GM18951 (cell line): ENCODE data around the gene ERG.

ENCODE experiments used
- POLR2A ChIP-seq: IDR thresholded peaks from 4 replicates; pipeline ENCODE4 v1.6.1; 2011; ENCODE audit warnings: mild to moderate bottlenecking; ENCODE audit not compliant: insufficient read length, insufficient read depth; ENCODE audit errors: extremely low read depth
- in situ Hi-C: fragments of 300-500 bp; cut with MboI; formaldehyde crosslinking; loops from one replicate; pipeline ENCODE4 v1.12.0; 2022; ENCODE audit warnings: low sequenced_read_pairs, mixed read lengths, inconsistent platforms; ENCODE audit not compliant: unreplicated experiment

The ERG gene

DNA sequence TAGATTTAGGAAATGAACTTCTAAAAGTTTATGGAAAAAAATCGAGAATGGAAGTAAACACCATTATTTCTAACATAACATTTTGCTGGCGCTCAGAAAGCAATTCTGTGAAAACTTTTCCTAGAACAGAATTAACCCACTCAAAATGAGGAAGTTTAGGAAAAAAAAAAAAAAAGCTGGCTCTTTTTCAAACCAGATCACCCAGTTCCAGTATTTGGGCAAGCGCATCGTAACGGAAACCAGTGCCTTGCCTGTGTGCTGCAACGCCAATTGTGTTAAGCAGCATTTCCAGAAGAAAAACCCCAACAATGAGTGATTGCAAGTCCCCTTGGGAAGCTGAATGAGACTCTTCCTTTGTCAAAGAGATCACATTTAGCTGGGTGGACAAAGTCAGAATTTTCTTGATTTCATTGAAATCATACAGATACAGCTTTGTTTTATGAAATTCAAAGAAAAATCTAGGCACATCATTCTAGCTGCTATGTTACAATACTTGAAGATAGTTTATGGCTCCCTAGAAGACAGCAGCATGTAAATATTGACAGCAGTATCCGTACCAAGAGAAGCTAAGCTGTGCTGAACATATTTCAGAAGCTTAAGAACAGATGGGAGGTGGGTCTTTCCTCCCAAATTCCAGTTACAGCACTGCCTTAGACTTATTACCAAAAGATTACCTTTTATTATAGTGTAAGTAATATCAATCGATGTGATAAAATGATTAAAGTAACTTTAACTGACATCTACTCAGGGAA, 113.4 kb downstream of the ERG start:
- no peak for TF ChIP-seq POLR2A
- in situ Hi-C loops: no loop called here

- no peak for TF ChIP-seq POLR2A
Measured at GRCh38 chr21:38384238-38384560, 114.1 kb downstream of the ERG start.

GRCh38 chr21:38383411-38384237, 114.7 kb downstream of the ERG start:
- TF ChIP-seq POLR2A: no peak
- in situ Hi-C loops: no loop called here

More at GRCh38 chr21:38384238-38384560, 114.1 kb downstream of the ERG start:
- in situ Hi-C loops: no loop called here

GRCh38 chr21:38380481-38381137, 117.7 kb downstream of the ERG start:
- in situ Hi-C loops: no loop called here
- no peak for TF ChIP-seq POLR2A

- in situ Hi-C loops: no loop called here
- TF ChIP-seq POLR2A: no peak
Measured at GRCh38 chr21:38379147-38379546, 119.1 kb downstream of the ERG start.

- in situ Hi-C loops: no loop called here
- TF ChIP-seq POLR2A: no peak
Measured at GRCh38 chr21:38377165-38378088, 120.8 kb downstream of the ERG start.

- in situ Hi-C loops: no loop called here
- no peak for TF ChIP-seq POLR2A
Measured at GRCh38 chr21:38376693-38377092, 121.6 kb downstream of the ERG start.

- TF ChIP-seq POLR2A: no peak
- in situ Hi-C loops: no loop called here
Measured at GRCh38 chr21:38376235-38376634, 122.0 kb downstream of the ERG start.

DNA sequence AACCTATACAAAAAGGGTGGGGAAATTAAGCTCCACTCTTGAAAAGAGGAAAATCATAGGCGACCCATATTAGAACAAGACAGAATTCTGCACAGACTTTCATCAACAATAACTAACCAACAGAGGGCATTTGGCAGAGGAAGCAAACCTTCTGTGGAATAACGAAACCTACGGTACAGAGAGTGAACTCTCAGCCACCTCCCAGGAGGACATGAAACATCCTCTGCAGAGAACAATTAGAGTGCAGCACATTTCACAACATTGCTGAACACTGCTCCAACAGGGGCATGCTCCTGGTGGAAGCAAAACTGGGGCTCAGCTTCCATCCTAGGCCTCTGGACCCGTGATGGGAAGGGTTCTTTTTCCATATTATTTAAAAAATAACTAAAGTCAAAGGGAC, 130.6 kb downstream of the ERG start:
- in situ Hi-C loops: loop anchor here (25.0 kb wide), 1 partner anchor 655 kb away; no protein-coding TSS in a partner anchor
- TF ChIP-seq POLR2A: no peak

GRCh38 chr21:38365521-38365920, 132.8 kb downstream of the ERG start:
- in situ Hi-C loops: loop anchor here (25.0 kb wide), 1 partner anchor 653 kb away; no protein-coding TSS in a partner anchor

DNA sequence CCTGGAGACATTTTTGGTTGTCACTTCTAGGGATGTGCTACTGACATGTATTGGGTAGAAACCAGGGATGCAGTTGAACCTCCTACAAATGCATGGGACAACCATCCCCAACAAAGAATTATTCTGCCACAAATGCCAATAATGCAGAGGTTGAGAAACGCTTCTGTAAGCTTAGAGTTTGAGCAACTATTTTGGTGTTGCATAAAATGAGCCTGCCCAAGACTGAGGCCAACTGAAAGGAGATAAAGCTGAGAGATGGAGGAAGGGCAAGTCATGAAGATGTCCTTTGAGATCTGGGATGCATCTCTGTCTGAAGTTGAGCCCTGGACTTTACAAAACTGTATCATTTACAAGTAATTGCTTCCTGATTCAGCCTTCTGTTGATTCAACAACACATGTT, 134.6 kb downstream of the ERG start:
- no peak for TF ChIP-seq POLR2A
- in situ Hi-C loops: loop anchor here (25.0 kb wide), 1 partner anchor 651 kb away; no protein-coding TSS in a partner anchor

More at GRCh38 chr21:38365521-38365920, 132.8 kb downstream of the ERG start:
- TF ChIP-seq POLR2A: no peak

GRCh38 chr21:38361324-38361723, 137.0 kb downstream of the ERG start:
- in situ Hi-C loops: loop anchor here (25.0 kb wide), 1 partner anchor 649 kb away; no protein-coding TSS in a partner anchor
- TF ChIP-seq POLR2A: no peak

DNA sequence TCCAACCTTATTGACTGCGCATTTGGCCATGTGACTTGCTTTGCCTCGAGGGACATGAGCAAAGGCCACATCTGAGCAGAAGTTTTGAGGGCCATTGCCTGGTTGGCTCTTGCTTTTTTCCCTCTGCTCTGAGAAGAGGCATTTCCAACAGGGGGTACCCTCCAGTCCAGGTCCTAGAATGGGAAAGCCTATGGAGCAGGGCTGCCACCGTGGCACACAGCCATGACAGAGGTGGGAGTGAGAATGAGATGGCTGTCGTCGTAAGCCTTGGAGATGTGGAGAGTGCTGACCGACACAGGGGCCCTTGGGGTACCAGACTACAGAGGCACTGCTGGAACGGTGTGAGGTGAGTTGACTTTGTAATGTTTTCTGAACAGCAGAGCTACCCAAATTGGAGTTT, 138.4 kb downstream of the ERG start:
- TF ChIP-seq POLR2A: no peak
- in situ Hi-C loops: loop anchor here (25.0 kb wide), 1 partner anchor 648 kb away; no protein-coding TSS in a partner anchor

GRCh38 chr21:38359090-38359489, 139.2 kb downstream of the ERG start:
- in situ Hi-C loops: loop anchor here (25.0 kb wide), 1 partner anchor 647 kb away; no protein-coding TSS in a partner anchor
- no peak for TF ChIP-seq POLR2A
